Measurements from ENCODE around the gene IRAK1.

Gene IRAK1

DNA sequence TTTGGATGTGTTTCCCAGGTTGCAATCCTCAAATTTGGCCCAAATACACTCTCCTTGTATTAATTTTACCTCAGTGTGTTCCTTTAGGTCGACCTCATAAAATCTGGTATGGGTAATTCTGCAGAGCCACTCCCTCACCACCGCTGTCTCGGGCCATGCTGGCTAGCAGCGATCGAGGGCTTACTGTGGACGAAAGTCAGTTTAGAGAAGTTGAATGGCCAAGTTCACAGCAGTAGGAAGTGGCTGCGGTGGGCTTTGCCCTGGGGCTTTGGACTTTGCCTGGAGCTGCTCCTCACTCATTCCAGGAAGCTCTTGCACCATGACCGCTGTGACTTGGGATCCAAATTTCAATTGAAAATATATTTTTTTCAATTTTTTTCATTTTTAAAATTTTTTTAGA, 27.5 kb downstream of the IRAK1 start:
- DNase-seq (ENCODE audit: low read depth) = no peak

DNA sequence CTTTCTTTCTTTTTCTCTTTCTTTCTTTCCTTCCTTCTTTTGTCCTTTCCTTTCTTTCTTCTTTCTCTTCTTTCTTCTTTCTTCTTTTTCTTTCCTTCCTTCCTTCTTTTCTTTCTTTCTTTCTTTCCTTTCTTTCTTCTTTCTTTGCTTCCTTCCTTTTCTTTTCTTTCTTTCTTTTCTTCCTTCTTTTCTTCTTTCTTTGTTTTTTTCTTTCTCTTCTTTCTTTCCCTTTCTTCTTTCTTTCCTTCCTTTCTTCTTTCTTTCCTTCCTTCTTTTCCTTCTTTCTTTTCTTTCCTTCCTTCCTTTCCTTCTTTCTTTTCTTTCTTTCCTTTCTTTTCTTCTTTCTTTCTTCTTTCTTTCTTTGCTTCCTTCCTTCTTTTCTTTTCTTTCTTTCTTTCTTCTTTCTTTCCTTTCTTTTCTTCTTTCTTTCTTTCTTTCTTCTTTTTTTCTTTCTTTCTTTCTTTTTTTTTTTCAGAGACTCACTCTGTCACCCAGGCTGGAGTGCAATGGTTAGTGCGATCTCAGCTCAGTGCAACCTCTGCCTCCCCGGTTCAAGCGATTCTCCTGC, 28.6 kb downstream of the IRAK1 start:
- no peak for DNase-seq (ENCODE audit: low read depth)
- no peak overlapping the region for H3K4me3 ChIP-seq (ENCODE audit: control insufficient read depth, low read depth, low read length)
- no peak for TF ChIP-seq CTCF (conservative IDR thresholded peaks at IDR 0.05; ENCODE audit: control insufficient read depth, insufficient read depth, low read depth, low read length)

More for the DNA sequence above, 27.5 kb downstream of the IRAK1 start:
- TF ChIP-seq CTCF (conservative IDR thresholded peaks at IDR 0.05; ENCODE audit: control insufficient read depth, insufficient read depth, low read depth, low read length) = no peak
- no peak overlapping the region for H3K4me3 ChIP-seq (ENCODE audit: control insufficient read depth, low read depth, low read length)

GRCh38 chrX:153989973-153990655, 29.6 kb downstream of the IRAK1 start:
- no peak for TF ChIP-seq CTCF (conservative IDR thresholded peaks at IDR 0.05; ENCODE audit: control insufficient read depth, insufficient read depth, low read depth, low read length)
- DNase-seq (ENCODE audit: low read depth) = no peak
- H3K4me3 ChIP-seq (ENCODE audit: control insufficient read depth, low read depth, low read length) = no peak overlapping the region

DNA sequence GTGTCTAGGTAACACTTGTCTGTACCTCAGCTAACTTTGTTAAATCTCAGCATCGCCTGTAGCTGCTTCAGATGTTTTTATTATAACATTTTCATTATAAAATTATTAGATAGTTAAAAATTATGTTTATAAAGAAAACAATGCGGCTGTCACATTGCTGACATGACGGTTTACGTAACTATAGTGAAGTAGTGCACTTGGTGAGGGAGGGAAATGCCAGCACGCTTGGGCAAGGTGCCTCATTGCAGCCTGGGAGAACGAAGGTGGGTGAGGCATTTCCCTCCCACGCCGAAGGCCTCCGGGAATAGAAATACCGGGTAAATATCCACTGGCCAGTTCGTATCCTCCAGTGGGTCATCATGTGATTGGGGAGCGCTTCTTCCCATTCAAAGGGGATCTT, 31.2 kb downstream of the IRAK1 start:
- DNase-seq (ENCODE audit: low read depth) = no peak
- no peak for TF ChIP-seq CTCF (conservative IDR thresholded peaks at IDR 0.05; ENCODE audit: control insufficient read depth, insufficient read depth, low read depth, low read length)
- H3K4me3 ChIP-seq (ENCODE audit: control insufficient read depth, low read depth, low read length) = no peak overlapping the region

- no peak for TF ChIP-seq CTCF (conservative IDR thresholded peaks at IDR 0.05; ENCODE audit: control insufficient read depth, insufficient read depth, low read depth, low read length)
- no peak overlapping the region for H3K4me3 ChIP-seq (ENCODE audit: control insufficient read depth, low read depth, low read length)
- DNase-seq (ENCODE audit: low read depth) = no peak
These were observed 35.1 kb downstream of the IRAK1 start for GRCh38 chrX:153984351-153985178.

DNA sequence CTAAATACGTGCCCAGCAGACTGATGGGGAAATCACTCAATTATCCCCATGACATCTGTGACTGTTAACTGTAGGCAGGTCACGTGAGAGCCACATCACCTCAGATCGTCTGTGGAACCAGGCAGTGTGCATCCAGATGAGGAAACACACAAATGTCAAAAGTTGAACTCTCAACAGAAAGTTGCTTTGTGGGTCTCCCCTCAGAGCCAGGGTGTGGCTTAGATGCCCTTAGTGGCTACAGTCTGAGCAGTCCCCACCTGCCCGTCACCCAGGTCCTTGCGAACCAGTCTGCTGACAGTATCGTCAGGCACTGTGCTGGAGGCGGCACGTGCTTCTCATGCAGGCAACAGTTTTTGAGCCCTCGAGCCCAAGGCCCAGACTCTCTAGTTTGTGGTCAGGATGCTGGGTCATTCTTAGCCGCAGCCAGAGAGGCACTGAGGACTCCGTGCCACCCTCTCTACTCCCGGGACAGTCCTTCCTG, 36.3 kb downstream of the IRAK1 start:
- TF ChIP-seq CTCF (conservative IDR thresholded peaks at IDR 0.05; ENCODE audit: control insufficient read depth, insufficient read depth, low read depth, low read length) = no peak
- DNase-seq (ENCODE audit: low read depth) = no peak
- H3K4me3 ChIP-seq (ENCODE audit: control insufficient read depth, low read depth, low read length) = no peak overlapping the region
